ENCODE data around the gene NMNAT3. TPM values are rescaled to one million over a fixed set of nuclear protein-coding genes. Genes with fewer than 3 reads are reported as not detected.
"Not testable (repeated sequence)": the region's sequence is repeated elsewhere in the genome, so short reads cannot be mapped to it uniquely, and the experiment has no call there.

The NMNAT3 gene
- total RNA-seq, 2 experiments from 2014 or later: 0.15 TPM; not detected in 1

- H3K9me2 ChIP-seq (ENCODE audit: insufficient read depth, low read length): no peaks in the 10 kb centered on the region
- no peak for DNase-seq (ENCODE audit: low spot score)
- H3K4me1 ChIP-seq (ENCODE audit: insufficient read depth, low read length, poor library complexity, severe bottlenecking): no peaks in the 10 kb centered on the region
- H3K27ac ChIP-seq (ENCODE audit: low read depth, low read length, poor library complexity, severe bottlenecking): no peak overlapping the region
- no peaks in the 10 kb centered on the region for H4K20me1 ChIP-seq (ENCODE audit: insufficient read depth, low read length)
- H3K36me3 ChIP-seq (ENCODE audit: insufficient read depth, low read length): no peaks in the 10 kb centered on the region
- ChIA-PET CTCF (ENCODE audit: unreplicated experiment) (no interaction called here), POLR2A (no interaction called here)
- no peak overlapping the region for H3K4me3 ChIP-seq (ENCODE audit: low read depth, low read length, poor library complexity, severe bottlenecking)
- intact Hi-C loops (cut with micrococcal nuclease; ENCODE audit: unreplicated experiment): no loop called here
- no TSS peak for BruUV-seq (replicated peaks)
- no peak overlapping the region for H2AFZ ChIP-seq (ENCODE audit: low read length)
- H3K4me2 ChIP-seq (ENCODE audit: low read length): no peak overlapping the region
- no peaks in the 10 kb centered on the region for H3K9me3 ChIP-seq (ENCODE audit: low read length)
- TF ChIP-seq EZH2phosphoT487 (IDR thresholded peaks at IDR 0.05; ENCODE audit: borderline replicate concordance, low read depth, low read length): no peak
- no peak for TF ChIP-seq CTCF (conservative IDR thresholded peaks at IDR 0.05; ENCODE audit: low read length)
- H3K79me2 ChIP-seq (ENCODE audit: insufficient read depth, low read depth, low read length): no peaks in the 10 kb centered on the region
These were observed 75.8 kb downstream of the NMNAT3 start for GRCh38 chr3:139602003-139602402.

GRCh38 chr3:139601191-139601961 lies 76.4 kb downstream of the NMNAT3 start:
- Histone ChIP-seq H3K36me3 (ENCODE audit: insufficient read depth, low read length) (no peaks in the 10 kb centered on the region), H4K20me1 (ENCODE audit: insufficient read depth, low read length) (no peaks in the 10 kb centered on the region), H2AFZ (ENCODE audit: low read length) (no peak overlapping the region), H3K27ac (ENCODE audit: low read depth, low read length, poor library complexity, severe bottlenecking) (no peak overlapping the region), H3K4me1 (ENCODE audit: insufficient read depth, low read length, poor library complexity, severe bottlenecking) (no peaks in the 10 kb centered on the region), H3K9me3 (ENCODE audit: low read length) (no peaks in the 10 kb centered on the region), H3K4me3 (ENCODE audit: low read depth, low read length, poor library complexity, severe bottlenecking) (no peak overlapping the region), H3K9me2 (ENCODE audit: insufficient read depth, low read length) (no peaks in the 10 kb centered on the region), H3K79me2 (ENCODE audit: insufficient read depth, low read depth, low read length) (no peaks in the 10 kb centered on the region), H3K4me2 (ENCODE audit: low read length) (no peak overlapping the region)
- no peak for DNase-seq (ENCODE audit: low spot score)
- BruUV-seq (replicated peaks): no TSS peak
- TF ChIP-seq EZH2phosphoT487 (IDR thresholded peaks at IDR 0.05; ENCODE audit: borderline replicate concordance, low read depth, low read length): no peak
- TF ChIP-seq CTCF (conservative IDR thresholded peaks at IDR 0.05; ENCODE audit: low read length): no peak
- ChIA-PET CTCF (ENCODE audit: unreplicated experiment) (no interaction called here), POLR2A (no interaction called here)
- intact Hi-C loops (cut with micrococcal nuclease; ENCODE audit: unreplicated experiment): no loop called here

DNA sequence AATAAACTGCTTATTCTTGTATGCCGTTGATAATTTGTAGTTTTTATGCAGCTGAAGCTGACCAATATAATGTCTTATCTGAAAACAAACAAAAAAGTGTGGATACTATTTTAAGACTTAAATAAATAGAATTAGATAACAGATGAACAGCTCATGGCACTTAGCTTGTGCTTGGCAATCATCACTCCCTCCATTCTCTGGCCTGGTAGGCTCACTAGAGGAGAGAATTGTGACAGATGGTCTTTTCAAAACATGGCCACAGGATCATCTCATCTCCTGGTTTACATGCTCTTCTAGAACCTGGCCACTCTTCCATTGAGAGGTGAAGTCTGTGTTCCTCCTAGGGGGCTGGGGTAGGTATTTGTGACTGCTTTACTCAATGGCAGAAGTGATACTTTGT lies 79.8 kb downstream of the NMNAT3 start:
- no TSS peak for BruUV-seq (replicated peaks)
- no peak for DNase-seq (ENCODE audit: low spot score)
- Histone ChIP-seq H3K79me2 (ENCODE audit: insufficient read depth, low read depth, low read length) (no peaks in the 10 kb centered on the region), H3K4me2 (ENCODE audit: low read length) (no peak overlapping the region), H2AFZ (ENCODE audit: low read length) (no peak overlapping the region), H3K4me1 (ENCODE audit: insufficient read depth, low read length, poor library complexity, severe bottlenecking) (no peaks in the 10 kb centered on the region), H3K27ac (ENCODE audit: low read depth, low read length, poor library complexity, severe bottlenecking) (no peak overlapping the region), H3K9me2 (ENCODE audit: insufficient read depth, low read length) (no peaks in the 10 kb centered on the region), H3K4me3 (ENCODE audit: low read depth, low read length, poor library complexity, severe bottlenecking) (no peak overlapping the region), H3K36me3 (ENCODE audit: insufficient read depth, low read length) (no peaks in the 10 kb centered on the region), H3K9me3 (ENCODE audit: low read length) (no peaks in the 10 kb centered on the region), H4K20me1 (ENCODE audit: insufficient read depth, low read length) (no peaks in the 10 kb centered on the region)
- intact Hi-C loops (cut with micrococcal nuclease; ENCODE audit: unreplicated experiment): no loop called here
- TF ChIP-seq EZH2phosphoT487 (IDR thresholded peaks at IDR 0.05; ENCODE audit: borderline replicate concordance, low read depth, low read length): no peak
- ChIA-PET POLR2A (no interaction called here), CTCF (ENCODE audit: unreplicated experiment) (no interaction called here)

- CTCF ChIA-PET (ENCODE audit: unreplicated experiment); H3K4me3 ChIP-seq (ENCODE audit: low read depth, low read length, poor library complexity, severe bottlenecking); H3K36me3 ChIP-seq (ENCODE audit: insufficient read depth, low read length); H3K79me2 ChIP-seq (ENCODE audit: insufficient read depth, low read depth, low read length); H3K27ac ChIP-seq (ENCODE audit: low read depth, low read length, poor library complexity, severe bottlenecking); H3K4me2 ChIP-seq (ENCODE audit: low read length); H2AFZ ChIP-seq (ENCODE audit: low read length); POLR2A ChIA-PET; H4K20me1 ChIP-seq (ENCODE audit: insufficient read depth, low read length); DNase-seq (ENCODE audit: low spot score); BruUV-seq (replicated peaks); intact Hi-C loops (cut with micrococcal nuclease; ENCODE audit: unreplicated experiment); H3K9me3 ChIP-seq (ENCODE audit: low read length); H3K9me2 ChIP-seq (ENCODE audit: insufficient read depth, low read length); H3K4me1 ChIP-seq (ENCODE audit: insufficient read depth, low read length, poor library complexity, severe bottlenecking): not testable (repeated sequence)
These were observed 86.6 kb downstream of the NMNAT3 start for GRCh38 chr3:139591186-139591585.
